Coronary artery (tissue), 2 donors: ENCODE data around the gene DYSF.

Experiments
- DNase-seq: peaks from one replicate; pipeline ENCODE4 v3.0.0-alpha.2; 2017; ENCODE audit warnings: low spot score
- H3K27ac ChIP-seq, 2 donors: fragments of 200-600 bp; sonication (generic); one replicate each; pipeline ENCODE4 v1.5.1; 2016 to 2019
- H3K4me3 ChIP-seq: fragments of 200-600 bp; sonication (generic); 2 replicates; pipeline ENCODE4 v1.5.1; 2016; ENCODE audit warnings: mild to moderate bottlenecking, moderate library complexity
- CTCF ChIP-seq: fragments of 200-600 bp; sonication (generic); IDR thresholded peaks from one replicate; pipeline ENCODE4 v1.5.1; 2019; ENCODE audit warnings: antibody characterized with exemption

Gene DYSF

GRCh38 chr2:71608034-71608433, 154.7 kb downstream of the DYSF start:
- peak; percentile 52 for DNase-seq
- Histone ChIP-seq H3K4me3 (no peak overlapping the region), H3K27ac (no peak overlapping the region)
- no peak for TF ChIP-seq CTCF

- Histone ChIP-seq H3K4me3 (no peak overlapping the region), H3K27ac (no peak overlapping the region)
- peak; percentile 47 for DNase-seq
- TF ChIP-seq CTCF: no peak
Measured at GRCh38 chr2:71608441-71608840, 155.1 kb downstream of the DYSF start.

- no peak for TF ChIP-seq CTCF
- DNase-seq: peak; percentile 61
- H3K27ac ChIP-seq: no peak overlapping the region
- no peak overlapping the region for H3K4me3 ChIP-seq
Measured at GRCh38 chr2:71609029-71609428, 155.7 kb downstream of the DYSF start.

DNA sequence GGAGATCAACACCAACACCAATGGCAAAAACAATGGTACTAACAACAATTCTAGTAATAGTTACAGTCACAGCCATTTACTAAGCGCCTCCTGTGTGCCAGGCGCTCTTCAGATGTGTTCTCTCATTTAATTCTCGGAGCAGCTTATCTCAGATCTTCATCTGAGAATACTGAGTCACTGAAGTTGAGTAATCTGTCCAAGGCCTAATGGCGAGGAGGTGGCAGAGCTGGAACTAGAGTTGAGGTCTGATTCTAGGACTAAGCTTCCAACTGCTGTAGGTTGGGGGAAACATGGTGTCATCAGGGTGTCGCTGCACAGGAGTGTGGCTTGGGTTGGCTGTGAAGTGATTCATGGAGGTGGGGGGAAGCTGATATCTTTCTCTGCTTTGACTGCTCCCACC, 156.1 kb downstream of the DYSF start:
- DNase-seq: no peak

GRCh38 chr2:71609958-71610357, 156.6 kb downstream of the DYSF start:
- H3K27ac ChIP-seq: no peak overlapping the region
- no peak overlapping the region for H3K4me3 ChIP-seq
- no peak for DNase-seq
- TF ChIP-seq CTCF: no peak

More for the DNA sequence above, 156.1 kb downstream of the DYSF start:
- no peak for TF ChIP-seq CTCF
- no peak overlapping the region for H3K27ac ChIP-seq
- no peak overlapping the region for H3K4me3 ChIP-seq

DNA sequence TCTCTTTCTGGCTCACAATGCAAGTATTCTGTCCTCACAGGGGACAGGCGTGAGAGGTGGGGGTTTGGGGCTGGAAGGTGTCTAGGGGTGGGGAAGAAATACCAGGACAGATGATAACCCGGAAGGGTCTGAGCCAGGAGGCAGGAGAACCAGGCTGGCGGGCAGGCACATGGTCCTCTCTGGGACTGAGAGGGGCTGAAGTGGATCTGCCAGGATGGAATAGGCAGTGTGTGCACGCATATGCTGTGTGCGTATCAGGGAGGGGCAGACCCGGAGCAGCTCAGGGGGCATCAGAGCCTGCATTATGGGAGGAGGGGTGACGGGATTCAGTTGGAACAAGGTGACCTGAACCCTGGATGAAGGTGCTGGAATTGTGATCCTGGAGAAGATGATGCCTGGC, 157.3 kb downstream of the DYSF start:
- peak; percentile 41 for DNase-seq
- Histone ChIP-seq H3K4me3 (no peak overlapping the region), H3K27ac (no peak overlapping the region)
- TF ChIP-seq CTCF: no peak

GRCh38 chr2:71611247-71611646, 157.9 kb downstream of the DYSF start:
- H3K27ac ChIP-seq: no peak overlapping the region
- peak; percentile 50 for DNase-seq
- TF ChIP-seq CTCF: no peak
- H3K4me3 ChIP-seq: no peak overlapping the region
